ENCODE measurements around the gene ATP23. TPM values are rescaled to one million over a fixed set of nuclear protein-coding genes. Genes with fewer than 3 reads are reported as not detected.

ATP23 gene
- total RNA-seq, 2 experiments from 2014 or later = 27.5 to 51.3 TPM

- BruUV-seq (replicated peaks) = no TSS peak
- POLR2A ChIA-PET = interaction anchor here (0.7 to 3.3 kb wide), 4 partner anchors 10 to 51 kb away, joined by 3 to 16 read pairs (median 4); no protein-coding TSS in a partner anchor
- Histone ChIP-seq H3K4me2 (ENCODE audit: low read length) (no peak overlapping the region), H3K4me1 (ENCODE audit: insufficient read depth, low read length, poor library complexity, severe bottlenecking) (peaks cover 47% of the 10 kb centered on the region), H2AFZ (ENCODE audit: low read length) (peak overlapping the region; percentile 32; the same call in 1 of the 2 replicates), H3K36me3 (ENCODE audit: insufficient read depth, low read length) (no peaks in the 10 kb centered on the region), H3K27ac (ENCODE audit: low read depth, low read length, poor library complexity, severe bottlenecking) (no peak overlapping the region), H4K20me1 (ENCODE audit: insufficient read depth, low read length) (no peaks in the 10 kb centered on the region), H3K9me2 (ENCODE audit: insufficient read depth, low read length) (no peaks in the 10 kb centered on the region), H3K9me3 (ENCODE audit: low read length) (no peaks in the 10 kb centered on the region), H3K79me2 (ENCODE audit: insufficient read depth, low read depth, low read length) (peaks cover 24% of the 10 kb centered on the region; the same call in 1 of the 2 replicates), H3K4me3 (ENCODE audit: low read depth, low read length, poor library complexity, severe bottlenecking) (no peak overlapping the region)
- no peak for DNase-seq (ENCODE audit: low spot score)
- TF ChIP-seq EZH2phosphoT487 (IDR thresholded peaks at IDR 0.05; ENCODE audit: borderline replicate concordance, low read depth, low read length) (no peak), CTCF (conservative IDR thresholded peaks at IDR 0.05; ENCODE audit: low read length) (no peak)
- CTCF ChIA-PET (ENCODE audit: unreplicated experiment) = no interaction called here
- intact Hi-C loops (cut with micrococcal nuclease; ENCODE audit: unreplicated experiment) = no loop called here
Observed at GRCh38 chr12:57939291-57939690, 2.1 kb upstream of the ATP23 start.

GRCh38 chr12:57940052-57940914 lies 1.1 kb upstream of the ATP23 start:
- Histone ChIP-seq H2AFZ (ENCODE audit: low read length) (peak overlapping the region; percentile 32; the same call in 1 of the 2 replicates), H3K4me1 (ENCODE audit: insufficient read depth, low read length, poor library complexity, severe bottlenecking) (peaks cover 39% of the 10 kb centered on the region), H4K20me1 (ENCODE audit: insufficient read depth, low read length) (no peaks in the 10 kb centered on the region), H3K9me2 (ENCODE audit: insufficient read depth, low read length) (no peaks in the 10 kb centered on the region), H3K9me3 (ENCODE audit: low read length) (no peaks in the 10 kb centered on the region), H3K36me3 (ENCODE audit: insufficient read depth, low read length) (no peaks in the 10 kb centered on the region), H3K4me2 (ENCODE audit: low read length) (peak overlapping the region; percentile 78), H3K79me2 (ENCODE audit: insufficient read depth, low read depth, low read length) (peaks cover 14% of the 10 kb centered on the region; the same call in 1 of the 2 replicates), H3K4me3 (ENCODE audit: low read depth, low read length, poor library complexity, severe bottlenecking) (peak overlapping the region; percentile 88), H3K27ac (ENCODE audit: low read depth, low read length, poor library complexity, severe bottlenecking) (peak overlapping the region; percentile 81)
- TF ChIP-seq CTCF (conservative IDR thresholded peaks at IDR 0.05; ENCODE audit: low read length) (no peak), EZH2phosphoT487 (IDR thresholded peaks at IDR 0.05; ENCODE audit: borderline replicate concordance, low read depth, low read length) (no peak)
- peak; percentile 20 for DNase-seq (ENCODE audit: low spot score)
- ChIA-PET CTCF (ENCODE audit: unreplicated experiment) (interaction anchor here (0.6 kb wide), 1 partner anchor 189 kb away, joined by 4 read pairs; no protein-coding TSS in a partner anchor), POLR2A (interaction anchor here (0.7 to 3.3 kb wide), 9 partner anchors 9 to 102 kb away, joined by 3 to 16 read pairs (median 4); no protein-coding TSS in a partner anchor)
- no TSS peak for BruUV-seq (replicated peaks)
- intact Hi-C loops (cut with micrococcal nuclease; ENCODE audit: unreplicated experiment) = no loop called here

- CTCF ChIA-PET (ENCODE audit: unreplicated experiment) = interaction anchor here (0.6 kb wide), 1 partner anchor 189 kb away, joined by 4 read pairs; no protein-coding TSS in a partner anchor
- H3K4me1 ChIP-seq (ENCODE audit: insufficient read depth, low read length, poor library complexity, severe bottlenecking) = peaks cover 39% of the 10 kb centered on the region
- H2AFZ ChIP-seq (ENCODE audit: low read length) = peak overlapping the region; percentile 32; the same call in 1 of the 2 replicates
- intact Hi-C loops (cut with micrococcal nuclease; ENCODE audit: unreplicated experiment) = no loop called here
- H3K36me3 ChIP-seq (ENCODE audit: insufficient read depth, low read length) = no peaks in the 10 kb centered on the region
- peaks cover 9% of the 10 kb centered on the region; the same call in 1 of the 2 replicates for H3K79me2 ChIP-seq (ENCODE audit: insufficient read depth, low read depth, low read length)
- peak overlapping the region; percentile 78 for H3K4me2 ChIP-seq (ENCODE audit: low read length)
- H3K4me3 ChIP-seq (ENCODE audit: low read depth, low read length, poor library complexity, severe bottlenecking) = peak overlapping the region; percentile 88
- BruUV-seq (replicated peaks) = TSS peak; percentile 94
- no peak for DNase-seq (ENCODE audit: low spot score)
- POLR2A ChIA-PET = interaction anchor here (0.7 to 3.3 kb wide), 6 partner anchors 9 to 98 kb away, joined by 3 to 16 read pairs (median 5); no protein-coding TSS in a partner anchor
- H3K27ac ChIP-seq (ENCODE audit: low read depth, low read length, poor library complexity, severe bottlenecking) = peak overlapping the region; percentile 81
- no peaks in the 10 kb centered on the region for H4K20me1 ChIP-seq (ENCODE audit: insufficient read depth, low read length)
- TF ChIP-seq EZH2phosphoT487 (IDR thresholded peaks at IDR 0.05; ENCODE audit: borderline replicate concordance, low read depth, low read length) = no peak
- no peak for TF ChIP-seq CTCF (conservative IDR thresholded peaks at IDR 0.05; ENCODE audit: low read length)
- no peaks in the 10 kb centered on the region for H3K9me3 ChIP-seq (ENCODE audit: low read length)
- no peaks in the 10 kb centered on the region for H3K9me2 ChIP-seq (ENCODE audit: insufficient read depth, low read length)
Observed at GRCh38 chr12:57940915-57941164, 527 bp upstream of the ATP23 start.
